Heart left ventricle (tissue), 13 donors: ENCODE measurements around the gene MSH3.

ENCODE experiments used
- POLR2A ChIP-seq, 2 donors: fragments of 450-650 bp; IDR thresholded peaks; one replicate each; pipeline ENCODE4 v1.6.1; 2017; ENCODE audit warnings: antibody characterized with exemption in 2 of 2, mild to moderate bottlenecking in 2 of 2, moderate library complexity in 2 of 2
- TF ChIP-seq, protein P1 (sequence below), 12 donors: fragments of 200-600 bp; sonication (generic) in 4 of 12; IDR thresholded peaks; one replicate each; pipeline versions ENCODE4 v1.5.0 to v1.8.0; 2018 to 2022; ENCODE audit warnings: antibody characterized with exemption in 12 of 12, mild to moderate bottlenecking in 5 of 12
- donor health status: ischemic (EF 13 %, LVEDD 7.1; RV severe dilation, severe dysfunction).
- donor health status: DM: no; HTN: yes; CAD: no.
- donor health status: DM: no; HTN: no; CAD: no.
- donor health status: ischemic (EF 25% LVEDD 6.9; RV normal size, moderate dysfunction).
- donor health status: ischemic (EF 25% LVEDD 5.7; RV mildly dilated, moderate dysfunction).
- donor health status: ischemic (EF 35%, LVEDD 5.7; RV mildly dilated, moderate dysfunction).
- donor health status: nonischemic (EF 11% LVEDD 7.7; RV severe dilation, severe dysfunction).
- donor health status: DM: yes; HTN: yes; CAD: no.
- donor health status: PGD.
- donor health status: ischemic (EF 29% LVEDD 5.4; RV normal size, mild dysfunction).
- donor health status: nonischemic (EF 23%, LVEDD 6.1; RV moderate dilation, normal function).

- TF ChIP-seq, protein P1, sequence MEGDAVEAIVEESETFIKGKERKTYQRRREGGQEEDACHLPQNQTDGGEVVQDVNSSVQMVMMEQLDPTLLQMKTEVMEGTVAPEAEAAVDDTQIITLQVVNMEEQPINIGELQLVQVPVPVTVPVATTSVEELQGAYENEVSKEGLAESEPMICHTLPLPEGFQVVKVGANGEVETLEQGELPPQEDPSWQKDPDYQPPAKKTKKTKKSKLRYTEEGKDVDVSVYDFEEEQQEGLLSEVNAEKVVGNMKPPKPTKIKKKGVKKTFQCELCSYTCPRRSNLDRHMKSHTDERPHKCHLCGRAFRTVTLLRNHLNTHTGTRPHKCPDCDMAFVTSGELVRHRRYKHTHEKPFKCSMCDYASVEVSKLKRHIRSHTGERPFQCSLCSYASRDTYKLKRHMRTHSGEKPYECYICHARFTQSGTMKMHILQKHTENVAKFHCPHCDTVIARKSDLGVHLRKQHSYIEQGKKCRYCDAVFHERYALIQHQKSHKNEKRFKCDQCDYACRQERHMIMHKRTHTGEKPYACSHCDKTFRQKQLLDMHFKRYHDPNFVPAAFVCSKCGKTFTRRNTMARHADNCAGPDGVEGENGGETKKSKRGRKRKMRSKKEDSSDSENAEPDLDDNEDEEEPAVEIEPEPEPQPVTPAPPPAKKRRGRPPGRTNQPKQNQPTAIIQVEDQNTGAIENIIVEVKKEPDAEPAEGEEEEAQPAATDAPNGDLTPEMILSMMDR (IDR thresholded peaks at IDR 0.05), result no peak
- TF ChIP-seq POLR2A (IDR thresholded peaks at IDR 0.05), result no peak
Observed at GRCh38 chr5:80659106-80659505, 4.7 kb downstream of the MSH3 start.
